NCI-H2107 treated with DMSO at 0.1 percent for 48 hours (cell line): ENCODE results near the gene ANKS1B.
"Not testable (repeated sequence)": the region's sequence is repeated elsewhere in the genome, so short reads cannot be mapped to it uniquely, and the experiment has no call there.

ENCODE experiments used
- DNase-seq: peaks from one replicate; lab custom pipeline; 2025; ENCODE audit not compliant: unreplicated experiment; lab: John Stamatoyannopoulos, UW

ANKS1B gene

GRCh38 chr12:99709116-99709515 lies 275.6 kb downstream of the ANKS1B start:
- DNase-seq: no peak

DNA sequence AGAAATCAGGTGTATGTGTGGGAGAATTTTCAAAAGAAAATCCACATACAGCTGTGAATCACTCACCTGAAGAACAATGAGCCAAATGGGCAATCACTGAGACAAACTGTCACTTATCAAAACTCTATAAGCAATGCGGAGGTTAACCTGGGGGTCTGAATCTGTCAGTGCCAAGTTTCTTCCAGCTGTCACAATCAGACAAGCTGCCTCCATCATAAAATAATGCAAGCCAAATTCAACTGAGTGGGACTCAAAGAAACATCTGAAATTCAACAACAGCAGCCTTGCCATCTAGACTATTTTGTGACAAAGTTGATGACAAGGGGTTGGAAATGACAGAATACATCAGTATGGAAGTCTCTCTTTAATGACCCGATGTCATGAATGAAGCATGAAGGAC lies 276.9 kb downstream of the ANKS1B start:
- DNase-seq: no peak

DNA sequence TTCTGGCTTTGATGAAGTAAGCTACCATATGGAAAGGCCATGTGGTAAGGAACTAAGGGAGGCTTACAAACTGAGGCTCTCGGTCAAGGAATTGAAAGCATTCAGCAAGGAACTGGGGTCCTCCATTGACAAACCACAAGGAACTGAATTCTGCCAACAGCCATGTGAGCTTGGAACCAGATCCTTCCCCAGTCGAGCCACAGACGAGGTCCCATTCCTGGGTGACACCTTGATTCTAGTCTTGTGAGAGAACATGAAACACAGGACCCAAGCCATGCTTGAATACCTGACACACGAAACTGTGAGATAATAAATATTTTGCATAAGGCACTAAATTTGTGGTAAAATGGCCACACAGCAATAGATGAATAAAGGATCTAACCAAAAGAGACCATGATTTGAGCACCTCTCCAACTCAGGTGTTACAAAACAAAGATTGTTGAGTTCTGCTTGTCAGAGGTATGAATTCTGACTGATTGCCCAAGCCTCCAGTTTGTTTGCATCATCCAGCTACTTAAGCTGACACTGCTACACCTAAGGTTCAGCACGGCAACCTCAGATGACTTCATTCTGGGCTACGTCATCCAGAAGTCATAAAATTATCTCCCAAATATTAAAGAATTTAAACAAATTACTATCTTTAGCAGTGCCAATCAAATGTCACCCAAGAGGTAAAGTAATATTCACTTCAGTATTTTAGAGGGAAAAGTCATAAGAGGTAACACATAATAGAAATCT lies 277.8 kb downstream of the ANKS1B start:
- no peak for DNase-seq

GRCh38 chr12:99704458-99704857 lies 280.3 kb downstream of the ANKS1B start:
- DNase-seq: no peak

DNA sequence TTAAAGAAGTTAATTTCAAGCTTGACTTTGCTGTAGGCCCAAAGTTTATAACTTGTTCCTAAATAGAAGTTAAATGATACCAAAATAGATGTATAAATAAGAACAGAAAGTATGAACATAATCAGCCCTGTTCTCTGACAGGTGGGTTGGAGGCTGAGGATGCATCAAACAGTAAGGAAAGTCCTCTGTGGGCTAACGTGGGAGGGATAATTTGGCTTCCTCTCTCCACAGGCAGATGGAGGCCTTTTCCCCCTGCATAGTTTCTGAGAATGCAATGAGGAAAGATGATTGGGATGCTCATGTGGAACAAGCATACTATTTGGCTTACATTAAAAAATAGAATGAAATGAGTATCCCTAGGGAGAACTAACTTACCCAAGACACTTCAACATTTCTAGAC lies 280.7 kb downstream of the ANKS1B start:
- no peak for DNase-seq

DNA sequence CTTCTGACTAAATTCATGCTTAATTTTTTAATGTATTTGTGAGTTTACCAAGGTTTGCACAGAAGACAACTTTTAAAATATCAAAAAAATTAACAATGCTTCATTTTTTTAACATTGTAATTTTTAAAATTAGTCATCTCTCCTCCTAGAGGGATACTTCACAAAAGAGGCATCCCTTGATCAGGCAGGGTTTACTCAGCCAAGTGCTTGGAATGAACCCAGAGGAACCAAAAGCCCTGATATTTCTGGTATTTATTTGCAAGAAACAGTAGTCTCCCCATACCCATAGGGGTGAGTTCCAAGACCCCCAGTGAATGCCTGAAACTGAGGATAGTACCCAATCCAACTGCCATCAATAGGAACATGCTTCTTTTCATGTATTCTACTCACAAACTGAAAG lies 284.7 kb downstream of the ANKS1B start:
- DNase-seq: no peak

DNA sequence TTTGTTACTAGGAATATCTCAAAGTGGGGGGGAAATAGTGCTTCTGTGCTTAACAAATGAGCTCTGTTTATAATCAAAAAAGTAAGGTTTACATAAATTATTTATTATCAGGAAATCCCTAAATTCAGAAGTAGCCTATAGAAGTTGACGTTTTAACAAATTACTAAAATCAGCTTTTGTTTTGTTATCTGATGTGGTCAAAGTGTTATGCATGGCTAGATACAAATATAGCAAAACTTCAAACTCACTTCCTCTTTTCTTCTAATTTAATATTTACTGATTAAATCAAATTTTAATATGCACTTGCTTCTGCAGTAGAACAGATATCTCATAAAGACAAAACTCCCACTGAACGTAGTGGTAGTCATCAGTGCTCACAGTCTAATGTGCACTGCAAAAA lies 289.7 kb downstream of the ANKS1B start:
- DNase-seq: no peak

- no peak for DNase-seq
Measured at GRCh38 chr12:99686142-99686541, 298.6 kb downstream of the ANKS1B start.

DNA sequence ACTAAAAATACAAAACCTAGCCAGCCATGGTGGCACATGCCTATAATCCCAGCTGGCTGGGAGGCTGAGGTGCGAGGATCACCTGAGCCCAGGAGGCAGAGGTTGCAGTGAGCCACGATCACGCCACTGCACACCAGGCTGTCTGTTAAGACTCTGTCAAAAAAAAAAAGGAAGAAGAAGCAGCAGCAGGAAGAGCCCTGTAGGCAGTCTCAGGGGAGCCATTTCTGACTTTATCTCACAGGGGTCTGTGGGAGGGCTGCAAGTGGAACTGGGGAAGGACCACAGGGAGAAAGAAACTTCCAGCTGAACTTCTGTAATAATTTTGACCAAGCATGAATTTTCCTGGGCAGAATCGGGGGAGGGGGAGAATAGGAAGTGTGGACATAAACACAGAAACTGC lies 304.5 kb downstream of the ANKS1B start:
- no peak for DNase-seq

- no peak for DNase-seq
Measured at GRCh38 chr12:99670635-99671034, 314.1 kb downstream of the ANKS1B start.

DNA sequence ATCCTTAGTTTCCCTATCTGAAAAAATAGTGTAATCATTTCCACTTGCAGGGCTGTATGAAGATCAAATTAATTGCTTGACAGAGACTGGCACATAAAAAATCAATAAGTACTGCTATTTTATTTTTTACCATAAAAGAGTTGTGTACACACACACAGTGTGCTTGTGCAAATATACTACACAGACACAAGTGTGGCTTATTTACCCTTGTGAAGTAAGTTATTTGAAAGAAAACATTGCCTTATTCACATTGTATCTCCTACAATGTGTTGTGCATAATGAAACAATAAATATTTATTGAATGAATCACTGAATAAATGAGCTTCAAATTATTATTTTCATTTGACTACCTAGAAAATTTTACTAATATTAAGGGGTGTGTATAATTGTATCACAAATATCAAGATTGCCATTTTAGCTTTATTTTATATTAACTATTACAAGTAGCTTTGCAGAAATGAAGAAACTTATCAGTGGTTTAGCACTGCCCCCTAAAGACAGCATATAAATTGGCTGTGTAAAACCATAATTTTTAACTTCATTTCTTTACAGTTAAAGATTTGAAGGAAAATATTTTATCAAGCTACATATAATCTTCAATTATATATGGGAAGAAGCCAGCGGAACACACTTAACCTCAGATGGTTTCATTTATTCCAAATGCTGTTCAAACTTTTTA lies 325.9 kb downstream of the ANKS1B start:
- no peak for DNase-seq

DNA sequence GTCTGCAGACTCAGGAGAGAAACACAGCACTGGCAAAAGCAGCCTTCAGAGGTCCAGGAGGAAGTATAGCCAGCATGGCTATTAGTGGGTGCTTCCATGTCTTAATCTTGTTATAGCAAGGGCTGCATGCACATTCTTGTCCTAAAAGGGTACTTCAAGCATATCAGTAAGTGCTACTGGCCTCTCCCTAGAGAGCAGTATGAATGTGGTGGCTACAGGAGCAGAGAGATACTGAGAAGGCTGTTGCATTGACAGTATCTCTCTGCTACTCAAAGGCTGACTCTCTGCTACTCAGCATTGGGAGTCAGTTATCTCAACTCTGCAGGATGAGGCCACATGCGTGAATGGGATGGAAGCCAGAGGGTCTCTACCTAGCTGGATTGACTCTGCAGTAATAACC lies 335.2 kb downstream of the ANKS1B start:
- no peak for DNase-seq

DNA sequence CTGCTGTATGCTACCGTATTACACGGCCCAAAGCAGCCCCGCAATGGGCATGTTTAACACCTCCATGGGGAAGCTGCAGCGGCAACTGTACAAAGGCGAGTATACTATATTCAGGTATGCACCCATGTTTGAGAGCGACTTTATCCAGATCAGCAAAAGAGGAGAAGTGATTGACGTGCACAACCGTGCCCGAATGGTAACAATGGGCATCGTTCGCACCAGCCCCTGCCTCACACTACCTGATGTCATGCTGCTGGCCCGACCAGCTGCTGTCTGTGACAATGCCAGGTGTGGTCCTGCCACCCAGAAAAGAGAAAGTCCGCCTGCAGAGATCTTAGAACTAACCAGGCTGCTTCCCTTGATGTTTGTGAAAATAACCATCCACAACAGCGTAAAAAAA lies 336.6 kb downstream of the ANKS1B start:
- no peak for DNase-seq

GRCh38 chr12:99647453-99647852 lies 337.3 kb downstream of the ANKS1B start, which contains the start of gene GARIN6:
Gene GARIN6 (plus strand): TSS chr12:99647753. CDS start chr12:99648175, 422 bp downstream.
- no peak for DNase-seq

- no peak for DNase-seq
Measured at GRCh38 chr12:99644629-99645028, 340.1 kb downstream of the ANKS1B start.

GRCh38 chr12:99627459-99627858 lies 357.3 kb downstream of the ANKS1B start:
- no peak for DNase-seq

DNA sequence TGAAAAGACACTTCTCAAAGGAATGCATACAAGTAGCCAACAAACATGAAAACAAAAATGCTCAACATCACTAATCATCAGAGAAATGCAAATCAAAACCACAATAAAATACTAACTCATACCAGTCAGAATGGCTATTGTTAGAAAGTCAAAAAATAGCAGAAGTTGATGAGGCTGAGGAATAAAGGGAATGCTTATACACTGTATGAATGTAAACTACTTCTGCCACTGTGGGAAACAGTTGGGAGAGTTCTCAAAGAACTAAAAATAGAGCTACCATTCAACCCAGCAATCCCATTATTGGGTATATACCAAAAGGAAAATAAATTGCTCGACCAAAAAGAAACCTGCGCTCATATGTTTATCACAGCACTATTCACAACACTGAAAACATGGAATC lies 360.1 kb downstream of the ANKS1B start:
- not testable (repeated sequence) for DNase-seq

DNA sequence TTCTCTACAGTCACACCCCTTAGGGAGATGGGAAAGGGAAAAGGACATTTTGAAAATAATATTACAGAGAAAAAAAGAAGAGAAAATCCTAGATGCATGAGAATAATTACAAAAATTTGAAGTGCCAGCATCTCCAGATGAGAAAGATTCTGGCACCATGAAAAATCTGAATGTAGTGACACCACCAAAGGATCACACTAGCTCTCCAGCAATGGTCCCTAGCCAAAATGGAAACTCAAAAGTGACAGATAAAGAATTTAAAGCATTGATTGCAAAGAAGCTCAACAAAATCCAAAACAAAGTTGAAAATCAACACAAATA lies 364.6 kb downstream of the ANKS1B start:
- DNase-seq: no peak

- peak; percentile 15 for DNase-seq
Measured at GRCh38 chr12:99619389-99620158, 365.2 kb downstream of the ANKS1B start.

- no peak for DNase-seq
Measured at GRCh38 chr12:99618657-99619056, 366.1 kb downstream of the ANKS1B start.

DNA sequence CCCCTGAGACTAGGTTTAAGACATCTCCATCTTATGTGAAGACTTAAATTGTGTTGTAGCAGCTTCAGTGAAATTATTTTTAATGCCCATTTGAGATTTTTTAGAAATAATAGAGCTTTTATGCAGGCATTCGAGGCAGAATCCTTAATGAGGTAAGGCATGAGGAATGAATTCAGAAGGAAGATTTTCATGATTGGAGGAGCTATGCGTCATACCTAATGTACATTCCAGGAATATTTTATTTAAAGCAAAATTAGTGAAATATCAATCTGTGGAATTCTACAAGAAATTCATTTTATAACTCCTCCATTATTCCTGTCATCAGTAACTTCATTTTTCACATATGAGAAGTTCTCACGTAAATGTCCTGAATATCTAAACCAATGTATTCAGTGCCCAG lies 373.1 kb downstream of the ANKS1B start:
- no peak for DNase-seq

DNA sequence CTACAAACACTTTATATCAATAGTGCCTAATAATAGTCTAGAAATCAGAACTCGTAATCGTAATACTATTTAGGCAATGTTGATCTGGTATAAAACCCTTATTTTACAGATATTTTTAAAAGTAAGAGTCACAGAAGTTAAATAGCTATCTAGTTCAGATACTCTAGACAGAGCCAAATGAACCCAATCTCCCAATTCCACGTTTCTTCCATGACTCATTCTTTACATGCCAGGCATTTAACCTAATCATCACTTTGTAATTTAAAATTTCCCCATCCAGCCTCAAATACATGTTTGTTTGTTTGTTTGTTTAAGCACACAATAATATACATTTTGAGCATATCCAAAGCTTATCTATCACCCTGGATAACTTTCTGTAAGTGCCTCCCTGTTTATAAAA lies 373.6 kb downstream of the ANKS1B start:
- no peak for DNase-seq
